GM12878 (cell line): Measurements from ENCODE around the gene ARL14EPL. TPM values are rescaled to one million over a fixed set of nuclear protein-coding genes. Genes with fewer than 3 reads are reported as not detected.

Experiments used
- ATAC-seq: fragments of 200-7000 bp; cut with Tn5 transposase; 3 replicates; pipeline ENCODE4 v1.9.1; 2020; ENCODE audit warnings: mild to moderate bottlenecking, moderate library complexity
- BruUV-seq: library from RNA; stranded (reverse); fragments of 400-500 nt; replicated peaks from 2 replicates; lab custom pipeline; 2021; lab: Mats Ljungman, UMichigan
- CTCF ChIA-PET: fragments of 300-600 bp; sonication (Branson Sonifier 250); formaldehyde crosslinking; extraction: SDS; loops from one replicate; lab custom pipeline; 2021; ENCODE audit warnings: inconsistent platforms; lab: Yijun Ruan, JAX
- POLR2A ChIA-PET: fragments of 350-600 bp; formaldehyde crosslinking; extraction: SDS; loops from one replicate; lab custom pipeline; 2021; ENCODE audit warnings: inconsistent platforms; lab: Charles Lee
- RAD21 ChIA-PET: fragments of 300-600 bp; sonication (Branson Sonifier 250); formaldehyde crosslinking; loops from one replicate; lab custom pipeline; 2023; ENCODE audit warnings: antibody characterized with exemption; ENCODE audit not compliant: unreplicated experiment; lab: Charles Lee
- SMC1A ChIA-PET: fragments of 300-600 bp; sonication (Branson Sonifier 250); formaldehyde crosslinking; loops from one replicate; lab custom pipeline; 2023; ENCODE audit not compliant: unreplicated experiment, uncharacterized antibody; lab: Charles Lee
- DNase-seq: peaks from one replicate; pipeline ENCODE4 v3.0.0-alpha.2; 2011; ENCODE audit warnings: low read depth, low spot score
- FAIRE-seq: peaks from 3 replicates; lab custom pipeline; 2011; peaks lifted over from hg19 to GRCh38; lab: Jason Lieb, UNC
- H2AFZ ChIP-seq: 2 replicates; pipeline ENCODE4 v1.6.0; 2011; ENCODE audit warnings: low read depth, low read length, control low read depth; ENCODE audit not compliant: control insufficient read depth
- H3K27ac ChIP-seq: 2 replicates; pipeline ENCODE4 v1.5.1; 2011; ENCODE audit warnings: control low read depth; ENCODE audit not compliant: control insufficient read depth, insufficient read depth
- H3K27me3 ChIP-seq, 2 experiments: replicated peaks in 1 of 2; 2 replicates each; pipeline versions ENCODE4 v1.6.0 to v1.6.1; 2011; ENCODE audit warnings: low read length in 1 of 2; ENCODE audit not compliant: control insufficient read depth in 2 of 2, insufficient read depth in 2 of 2
- H3K36me3 ChIP-seq, 2 experiments: 2 replicates each; pipeline ENCODE4 v1.5.1; 2011; ENCODE audit warnings: low read length in 1 of 2; ENCODE audit not compliant: control insufficient read depth in 2 of 2, insufficient read depth in 2 of 2
- H3K4me1 ChIP-seq: 2 replicates; pipeline ENCODE4 v1.6.1; 2011; ENCODE audit warnings: mild to moderate bottlenecking, low read length, moderate library complexity, mixed read lengths; ENCODE audit not compliant: control insufficient read depth, insufficient read depth
- H3K4me2 ChIP-seq: 2 replicates; pipeline ENCODE4 v1.6.0; 2011; ENCODE audit warnings: control low read depth; ENCODE audit not compliant: control insufficient read depth, insufficient read depth
- H3K4me3 ChIP-seq: fragments of 200-600 bp; sonication (generic); 2 replicates; pipeline ENCODE4 v1.5.1; 2016
- H3K79me2 ChIP-seq: 2 replicates; pipeline ENCODE4 v1.6.0; 2011; ENCODE audit warnings: low read length; ENCODE audit not compliant: control insufficient read depth, insufficient read depth
- H3K9ac ChIP-seq: 2 replicates; pipeline ENCODE4 v1.8.0; 2011; ENCODE audit warnings: low read length, control low read depth, mixed read lengths; ENCODE audit not compliant: control insufficient read depth, insufficient read depth
- H3K9me3 ChIP-seq: replicated peaks from 3 replicates; pipeline ENCODE4 v1.5.1; 2011; ENCODE audit warnings: mild to moderate bottlenecking, low read length; ENCODE audit not compliant: control insufficient read depth, insufficient read depth
- H4K20me1 ChIP-seq: 2 replicates; pipeline ENCODE4 v1.6.0; 2011; ENCODE audit not compliant: control insufficient read depth, insufficient read depth
- GATAD2B ChIP-seq: fragments of 450-650 bp; conservative IDR thresholded peaks from 2 replicates; pipeline ENCODE4 v1.6.1; 2017; ENCODE audit warnings: low read depth, mild to moderate bottlenecking, moderate library complexity
- HDGF ChIP-seq: fragments of 450-650 bp; IDR thresholded peaks from 2 replicates; pipeline ENCODE4 v1.6.1; 2016; ENCODE audit warnings: antibody characterized with exemption
- TCF3 ChIP-seq: IDR thresholded peaks from 2 replicates; pipeline ENCODE4 v1.6.1; 2012; ENCODE audit warnings: low read depth, mild to moderate bottlenecking, low read length, borderline replicate concordance; ENCODE audit not compliant: insufficient read depth
- ZBTB4 ChIP-seq: fragments of 450-650 bp; formaldehyde crosslinking; IDR thresholded peaks from 2 replicates; pipeline ENCODE4 v1.4.0; 2022; ENCODE audit warnings: mild to moderate bottlenecking, moderate library complexity
- WGBS: methylation state at CpG from one replicate; pipeline ENCODE4 v1.1.6; 2016; ENCODE audit warnings: low lambda C conversion rate; ENCODE audit not compliant: insufficient replicate concordance, insufficient coverage; ENCODE audit errors: missing lambda C conversion rate; 5-methylcytosine and 5-hydroxymethylcytosine counted together
- in situ Hi-C: fragments of 300-500 bp; cut with MboI; formaldehyde crosslinking; loops from 9 replicates; pipeline ENCODE4 v1.14.3; 2018; ENCODE audit warnings: mixed read lengths
- intact Hi-C: fragments of 100-400 bp; cut with micrococcal nuclease; formaldehyde crosslinking; loops from one replicate; pipeline ENCODE4 v1.14.2; 2022; ENCODE audit not compliant: unreplicated experiment
- polyA plus RNA-seq, 11 experiments: library from polyadenylated mRNA; depleted of rRNA in 4 of 11; unstranded in 6 of 11; stranded (reverse) in 5 of 11; fragments of >200 nt; fragmentation: Nextera tagmentation in 4 of 11; fragmentation: Illumina TruSeq in 1 of 11; extraction: Ambion mirVana in 4 of 11; extraction: Trizol in 1 of 11; gene quantifications; 1 replicate in 1 of 11; 2 replicates in 10 of 11; pipeline versions ENCODE4 v1.2.1 to v1.2.3, GENCODE V29; 2011 to 2016; ENCODE audit warnings: inconsistent platforms in 2 of 11, missing spikeins in 2 of 11, low read depth in 1 of 11
- total RNA-seq, 4 experiments: library from RNA; depleted of rRNA in 3 of 4; stranded (reverse); fragments of >200 nt in 3 of 4; fragmentation: Illumina TruSeq in 1 of 4; extraction: Trizol in 1 of 4; gene quantifications; 2 replicates each; pipeline versions ENCODE4 v1.2.1 to v1.2.3, GENCODE V29; 2013 to 2021

The ARL14EPL gene
- total and polyA plus RNA-seq, 10 of the 15 experiments (the other 5 are each of a cell fraction or from before 2014, with no cell fraction given), result 0.08 TPM; not detected in 9

- intact Hi-C loops (no loop called here), in situ Hi-C loops (no loop called here)
- no peaks in the 10 kb centered on the region; a peak in 1 of 4 replicates for H3K27me3 ChIP-seq
- no peak overlapping the region for H3K27ac ChIP-seq
- ChIA-PET POLR2A (no interaction called here), RAD21 (no interaction called here), CTCF (interaction anchor here (1.3 kb wide), 1 partner anchor 45 kb away, joined by 3 read pairs; no protein-coding TSS in a partner anchor), SMC1A (interaction anchor here (0.9 to 1.2 kb wide), 2 partner anchors 10 to 12 kb away, joined by 3 to 4 read pairs; no protein-coding TSS in a partner anchor)
- no TSS peak for BruUV-seq
- no peaks in the 10 kb centered on the region for H3K4me1 ChIP-seq
- no peak overlapping the region for H3K9ac ChIP-seq
- H3K79me2 ChIP-seq, result no peaks in the 10 kb centered on the region
- FAIRE-seq, result no peak
- no peak for DNase-seq
- no peak for ATAC-seq
- no peaks in the 10 kb centered on the region for H4K20me1 ChIP-seq
- H3K4me3 ChIP-seq, result no peak overlapping the region
- no peak for TF ChIP-seq HDGF
- TF ChIP-seq TCF3, result no peak
- no peak for TF ChIP-seq GATAD2B
- TF ChIP-seq ZBTB4 (CRISPR knock-in tag), result no peak
- 52% methylated on average over 10 of the region's 10 CpGs for WGBS
- no peaks in the 10 kb centered on the region for H3K9me3 ChIP-seq
- H3K36me3 ChIP-seq, result no peaks in the 10 kb centered on the region
- no peak overlapping the region for H2AFZ ChIP-seq
- no peak overlapping the region for H3K4me2 ChIP-seq
Measured at GRCh38 chr5:115985802-115986757, 46.2 kb upstream of the ARL14EPL start.
